SKM-1 treated with dmso at 0.1 percent for 144 hours (cell line): Measurements from ENCODE around the gene TMEM183A.

Experiments
- DNase-seq: peaks from one replicate; lab custom pipeline; 2025; ENCODE audit not compliant: unreplicated experiment; lab: John Stamatoyannopoulos, UW

TMEM183A gene

DNA sequence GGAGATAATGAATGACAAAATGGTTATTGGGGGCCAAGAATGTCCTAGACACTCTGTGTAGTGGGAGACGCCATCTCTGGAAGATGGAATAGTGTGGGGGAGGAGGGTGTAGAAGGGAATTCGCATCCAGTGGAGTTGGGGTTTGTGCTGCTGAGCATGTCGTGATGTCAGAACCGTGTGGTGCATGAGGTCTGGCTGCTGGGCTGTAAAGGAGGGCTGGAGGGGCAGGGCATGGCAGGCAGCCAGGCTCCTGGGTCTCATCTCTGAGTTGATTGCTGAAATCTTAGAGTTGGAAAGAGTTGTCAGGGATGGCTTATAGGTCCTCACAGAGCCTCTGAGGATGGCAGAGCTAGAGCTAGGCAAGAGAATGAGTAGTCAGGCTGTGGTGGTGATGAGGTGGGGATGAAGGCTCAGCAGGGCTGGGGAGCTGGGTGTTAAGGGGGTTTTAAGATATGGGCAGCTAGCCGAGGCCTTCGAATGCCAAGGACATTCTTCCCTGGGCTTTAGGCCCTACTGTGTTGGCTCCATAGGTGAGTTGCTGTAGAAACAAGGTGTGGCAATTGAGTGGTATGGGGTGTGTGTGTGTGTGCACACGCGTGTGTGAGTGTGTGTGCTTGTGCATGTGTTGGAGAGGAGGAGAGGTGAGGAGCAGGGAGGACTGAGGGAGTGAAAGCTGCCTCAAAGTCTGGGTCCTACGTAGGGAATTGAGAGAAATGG lies 21.1 kb downstream of the TMEM183A start:
- no peak for DNase-seq

DNA sequence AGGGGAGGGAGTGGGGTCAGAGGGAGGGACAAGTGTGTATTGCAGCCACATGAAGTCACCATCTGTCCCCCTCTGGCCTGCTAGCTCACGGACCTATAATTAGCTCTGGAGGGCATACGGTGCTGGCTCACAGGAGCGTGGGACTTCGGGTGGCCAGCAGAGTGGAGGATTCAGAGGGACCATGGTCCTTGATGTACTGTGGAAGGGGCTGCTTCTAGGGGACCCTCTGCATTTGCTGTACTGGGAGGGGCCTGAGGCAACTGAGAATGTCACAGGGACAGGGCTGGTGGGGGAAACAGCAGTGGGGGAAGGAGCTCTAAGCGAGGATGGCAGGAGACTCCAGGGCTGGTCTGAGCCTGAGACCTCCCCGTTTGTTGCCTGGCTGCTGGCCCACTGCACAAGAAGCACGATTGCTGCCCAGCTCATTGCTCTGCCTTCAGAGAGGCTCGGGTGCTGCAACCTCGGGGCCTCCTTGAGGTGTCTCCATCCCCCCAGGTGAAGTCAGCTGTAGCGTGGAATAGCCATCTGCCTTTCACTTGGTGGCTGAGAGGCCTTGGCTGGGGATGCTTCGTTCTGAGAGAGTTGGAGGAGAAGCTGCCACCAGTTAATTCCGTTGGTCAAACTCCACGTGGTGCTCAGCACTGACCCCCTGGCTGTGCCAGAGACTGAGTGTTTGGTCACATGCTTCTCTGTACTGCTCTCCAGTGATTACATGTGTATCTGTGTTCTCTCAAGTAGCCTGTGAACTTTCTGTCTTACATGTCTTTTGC lies 21.8 kb downstream of the TMEM183A start:
- no peak for DNase-seq

DNA sequence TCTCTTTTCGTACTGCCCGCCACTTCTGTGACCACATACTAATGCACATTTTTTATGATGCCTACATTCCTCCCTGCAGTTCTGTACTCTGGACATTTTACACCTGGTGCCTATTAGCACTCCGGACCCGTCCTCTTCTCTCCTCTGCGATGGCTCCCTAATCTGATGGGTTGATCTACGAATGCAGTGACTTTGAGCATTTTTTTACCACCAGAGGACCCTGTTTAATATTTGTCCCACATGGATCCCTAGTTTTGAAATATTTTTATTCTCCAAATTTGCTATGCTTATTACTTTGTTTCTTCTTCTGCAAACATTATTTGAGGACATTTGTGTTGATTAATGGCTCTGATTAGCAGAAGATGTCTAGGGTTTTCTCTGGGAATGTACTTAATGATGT lies 24.3 kb downstream of the TMEM183A start:
- no peak for DNase-seq

GRCh38 chr1:203033287-203033686 lies 26.1 kb downstream of the TMEM183A start:
- no peak for DNase-seq

- no peak for DNase-seq
These were observed 26.7 kb downstream of the TMEM183A start for GRCh38 chr1:203033917-203034316.

GRCh38 chr1:203034422-203035110 lies 27.4 kb downstream of the TMEM183A start:
- no peak for DNase-seq

DNA sequence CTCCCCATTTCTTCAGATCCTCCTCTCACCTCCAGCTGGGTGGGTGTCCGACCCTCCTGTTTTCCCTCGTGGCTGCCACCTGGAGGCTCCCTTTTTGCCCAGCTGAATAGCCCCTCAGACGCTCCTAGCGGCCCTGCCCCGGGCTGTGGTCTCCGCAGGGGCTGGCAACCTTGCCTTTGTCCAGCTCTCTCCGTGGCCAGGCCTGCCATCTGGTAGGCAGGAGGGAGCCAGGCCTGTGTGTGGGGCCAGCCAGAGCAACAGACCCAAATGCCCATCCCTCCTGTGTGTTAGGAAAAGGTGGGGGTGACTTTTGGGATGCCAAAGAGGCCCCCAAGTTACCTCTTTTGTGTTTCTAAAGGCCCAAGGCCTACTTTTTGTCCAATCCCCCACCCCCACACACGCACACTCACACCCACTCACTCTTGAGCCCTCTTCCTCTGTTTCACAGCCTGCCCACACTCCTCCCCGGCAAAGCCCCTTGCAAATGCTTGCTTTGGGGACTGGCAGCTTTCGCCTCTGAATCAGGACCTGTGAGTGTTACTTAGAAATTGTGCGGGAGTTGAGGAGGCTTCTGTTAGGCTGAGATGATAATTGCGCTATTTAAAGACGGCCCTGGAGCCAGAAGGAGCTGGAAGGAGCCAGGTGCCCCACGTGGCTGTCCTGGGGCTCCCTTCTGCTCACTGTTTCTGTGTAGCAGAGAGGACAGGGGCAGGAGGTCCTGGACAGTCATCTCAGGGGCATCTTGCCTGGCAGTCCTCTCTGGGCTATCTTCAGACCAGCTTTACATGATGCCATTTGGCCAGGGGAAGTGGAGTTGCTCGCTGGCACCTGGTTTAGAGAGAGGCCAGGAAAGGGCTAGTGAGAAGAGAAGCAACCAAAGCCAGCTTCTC lies 28.2 kb downstream of the TMEM183A start:
- DNase-seq = no peak

DNA sequence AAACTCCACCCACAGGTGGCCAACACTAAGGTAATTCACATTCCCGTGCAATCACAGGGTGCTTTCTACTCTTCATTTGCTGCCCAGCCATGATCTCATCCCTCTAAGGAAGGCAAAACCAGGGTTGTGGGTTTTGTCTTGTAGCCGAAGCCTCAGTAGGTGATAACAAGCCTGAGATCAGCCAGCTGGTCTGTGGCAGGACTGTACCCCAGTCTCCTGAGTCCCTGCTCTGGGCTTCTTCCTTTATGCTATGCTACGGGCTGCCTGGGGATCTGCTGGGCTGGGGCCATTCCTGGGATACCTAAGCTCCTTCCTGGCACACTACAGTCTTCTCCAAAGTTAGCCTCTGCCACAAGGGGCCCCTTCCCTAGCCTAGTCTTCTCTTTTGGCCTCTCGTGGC lies 29.0 kb downstream of the TMEM183A start:
- DNase-seq = no peak

GRCh38 chr1:203036537-203036936 lies 29.4 kb downstream of the TMEM183A start:
- no peak for DNase-seq

DNA sequence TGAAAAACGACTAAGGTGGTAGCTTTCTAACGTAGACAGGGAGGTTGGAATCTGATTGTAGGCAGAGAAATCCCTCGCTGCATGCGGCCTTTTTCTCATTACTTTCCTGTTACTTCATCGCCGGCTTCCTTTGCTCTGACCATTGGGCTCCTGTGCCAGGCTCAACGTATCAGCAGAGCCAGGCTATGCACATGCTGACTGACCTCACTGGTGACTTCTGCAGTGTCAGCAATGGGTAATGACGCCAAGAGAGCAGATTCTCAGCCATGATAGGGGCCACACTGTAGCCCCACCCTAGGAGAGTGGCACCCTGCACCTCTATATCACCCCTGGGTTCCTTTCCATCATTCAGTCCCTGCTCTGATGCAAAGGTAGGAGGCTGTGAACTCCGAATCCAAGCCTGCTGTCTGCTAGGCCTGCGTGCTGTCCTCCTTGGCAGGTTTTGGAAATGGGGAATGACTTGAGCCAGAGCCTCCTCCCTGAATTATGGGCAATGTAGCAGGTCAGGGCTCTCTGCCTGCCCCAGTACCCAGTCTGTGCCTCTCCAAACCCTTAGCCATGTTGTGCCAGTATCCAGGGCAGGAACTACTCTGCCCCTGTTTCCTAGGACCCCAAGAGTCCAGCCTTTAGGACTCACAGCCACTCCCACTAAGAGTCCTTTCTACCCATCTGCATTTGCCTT lies 30.5 kb downstream of the TMEM183A start:
- no peak for DNase-seq

GRCh38 chr1:203038217-203038741 lies 31.1 kb downstream of the TMEM183A start:
- DNase-seq = no peak

DNA sequence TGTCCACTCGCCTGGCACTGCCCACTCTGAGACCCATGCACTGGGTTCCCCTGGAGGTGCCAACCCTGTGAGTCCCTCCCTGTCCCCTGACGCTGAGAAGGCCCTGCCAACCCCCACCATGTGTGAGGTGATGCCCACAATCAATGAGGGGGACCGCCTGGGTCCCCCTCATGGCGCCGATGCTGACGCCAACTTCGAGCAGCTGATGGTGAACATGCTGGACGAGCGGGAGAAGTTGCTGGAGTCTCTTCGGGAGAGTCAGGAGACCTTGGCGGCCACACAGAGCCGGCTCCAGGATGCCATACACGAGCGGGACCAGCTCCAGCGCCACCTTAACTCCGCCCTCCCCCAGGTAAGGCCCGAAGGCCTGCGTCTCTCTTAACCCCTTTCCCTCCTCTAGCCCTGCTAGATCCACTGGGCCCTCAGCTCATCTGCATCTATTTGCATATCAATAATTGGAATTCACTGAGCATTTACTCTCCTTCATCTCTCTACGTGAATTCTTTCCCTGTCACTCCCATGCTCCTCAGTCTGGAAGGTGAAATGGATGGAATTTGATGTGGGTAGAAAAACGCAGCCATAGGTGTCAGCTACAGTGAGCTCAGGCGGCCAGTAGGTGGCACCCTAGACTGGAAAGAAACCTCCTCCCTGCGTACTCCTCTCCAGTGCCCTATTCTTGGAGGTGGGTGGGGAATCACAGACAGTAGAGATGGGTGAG lies 31.9 kb downstream of the TMEM183A start:
- peak; percentile 79 for DNase-seq

DNA sequence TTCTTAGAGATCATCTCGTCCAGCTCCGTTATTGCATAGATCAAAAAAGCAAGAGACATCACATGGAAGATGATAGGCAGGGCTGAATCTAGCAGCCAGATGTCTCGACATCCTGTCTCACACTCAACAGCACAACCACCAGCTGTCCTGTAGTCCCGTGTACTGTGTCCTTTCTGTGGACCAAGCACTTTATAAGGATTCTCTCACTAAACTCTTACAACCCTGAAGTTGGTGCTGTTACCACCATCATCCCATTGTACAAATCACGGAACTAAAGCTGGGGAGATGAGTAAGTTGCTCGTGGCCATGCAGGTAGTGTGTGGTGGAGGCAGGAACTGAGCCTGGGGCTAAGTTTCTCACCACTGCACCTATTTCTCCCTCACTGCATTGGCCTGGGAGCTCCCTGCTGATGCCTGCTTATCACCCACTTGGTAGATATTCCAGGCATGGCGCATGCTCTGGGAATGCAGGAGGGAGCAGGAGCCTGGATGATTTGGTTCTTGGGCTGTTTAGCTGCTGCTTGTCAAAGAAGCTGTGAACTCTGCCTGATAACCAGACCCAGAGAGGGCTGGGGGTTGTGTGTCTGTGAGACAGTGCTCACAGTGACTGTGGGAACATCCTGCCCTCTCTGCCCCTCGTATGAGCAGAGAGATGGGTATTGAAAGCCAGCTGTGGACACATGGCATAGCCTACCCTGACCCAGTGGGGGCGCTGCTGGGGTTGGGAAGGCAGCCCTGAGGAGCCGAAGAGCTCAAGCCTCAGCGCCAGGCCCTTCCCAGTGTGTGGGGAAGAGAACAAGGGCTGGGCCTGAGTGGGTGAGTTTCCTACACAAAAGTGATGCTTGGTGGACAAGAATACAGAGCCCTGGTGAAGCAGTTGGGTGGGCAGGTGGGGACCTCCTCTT lies 32.7 kb downstream of the TMEM183A start:
- peak; percentile 24 for DNase-seq

DNA sequence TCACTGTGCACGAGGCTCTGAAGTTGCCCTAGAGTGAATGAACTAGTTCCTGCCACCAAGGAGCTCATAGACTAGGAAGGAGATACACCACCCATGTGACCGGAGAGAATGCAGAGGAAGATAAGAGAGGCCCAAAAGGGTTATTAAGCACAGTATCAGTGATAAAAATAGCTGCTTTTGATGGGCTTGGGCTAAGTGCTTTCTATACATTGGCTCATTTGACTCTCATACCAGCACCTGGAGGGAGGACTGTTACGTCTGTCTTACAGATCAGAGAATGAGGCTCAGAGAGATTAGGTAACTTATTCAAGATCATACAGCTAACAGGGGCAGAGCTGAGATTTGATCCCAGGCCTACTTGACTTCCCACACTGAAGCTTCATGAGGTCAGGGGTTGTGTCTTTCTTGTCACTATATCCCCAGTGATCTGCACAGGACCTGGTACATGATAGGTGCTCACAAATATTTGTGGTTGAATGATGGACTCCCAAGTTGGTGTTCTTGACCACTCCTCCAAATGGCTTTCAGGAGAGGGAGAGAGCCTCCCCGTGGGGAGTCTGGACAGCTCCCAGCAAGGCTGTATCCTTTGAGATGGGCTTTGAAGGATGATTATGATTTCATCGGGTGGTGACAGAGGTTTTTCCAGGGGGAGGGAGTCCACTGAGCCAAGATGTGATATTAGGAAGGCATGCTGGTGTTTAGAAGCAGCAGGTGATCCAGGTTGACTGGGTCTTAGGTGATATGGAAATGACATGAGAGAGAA lies 33.5 kb downstream of the TMEM183A start:
- DNase-seq = no peak

GRCh38 chr1:203041351-203041932 lies 34.3 kb downstream of the TMEM183A start:
- no peak for DNase-seq

DNA sequence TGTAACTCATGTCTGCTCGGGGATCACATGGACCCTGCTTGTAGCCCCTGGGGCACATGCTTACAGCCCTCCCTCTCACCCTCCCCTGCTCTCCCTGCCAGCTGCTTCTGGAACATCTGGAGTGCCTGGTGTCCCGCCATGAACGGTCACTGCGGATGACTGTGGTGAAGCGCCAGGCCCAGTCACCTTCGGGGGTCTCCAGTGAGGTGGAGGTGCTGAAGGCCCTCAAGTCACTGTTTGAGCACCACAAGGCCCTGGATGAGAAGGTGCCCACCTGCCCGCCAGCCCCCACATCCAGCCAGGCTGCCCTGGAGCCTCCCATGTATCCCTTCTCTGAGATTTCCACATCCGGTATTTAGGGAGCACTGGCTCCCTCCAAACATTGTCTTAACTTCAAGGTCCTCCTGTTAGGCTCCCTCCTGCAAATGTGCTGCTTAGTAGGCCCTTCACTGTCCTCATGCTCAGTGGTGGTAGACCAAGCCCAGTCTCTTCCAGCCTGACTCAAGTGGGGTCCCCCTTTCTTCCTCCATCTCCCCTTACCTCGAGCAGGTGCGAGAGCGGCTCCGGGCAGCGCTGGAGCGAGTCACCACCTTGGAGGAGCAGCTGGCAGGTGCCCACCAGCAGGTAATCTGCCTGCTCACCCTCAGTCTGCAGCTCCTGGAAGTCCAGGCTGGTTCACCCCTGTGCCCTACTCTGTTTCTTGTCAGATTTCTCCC lies 36.8 kb downstream of the TMEM183A start:
- DNase-seq = no peak
